Hepatocyte (in vitro differentiated cells): ENCODE data around the gene TPBGL.

ENCODE experiments used
- CTCF ChIP-seq: fragments of 200-600 bp; sonication (generic); IDR thresholded peaks from 2 replicates; pipeline ENCODE4 v1.5.1; 2016; ENCODE audit warnings: antibody characterized with exemption, mild to moderate bottlenecking; ENCODE audit not compliant: poor library complexity
- EZH2 ChIP-seq: fragments of 200-600 bp; sonication (generic); IDR thresholded peaks from 2 replicates; pipeline ENCODE4 v1.6.1; 2016; ENCODE audit warnings: antibody characterized with exemption, mild to moderate bottlenecking, borderline replicate concordance
- EZH2phosphoT487 ChIP-seq: fragments of 200-600 bp; sonication (generic); IDR thresholded peaks from one replicate; pipeline ENCODE4 v1.6.1; 2018; ENCODE audit warnings: antibody characterized with exemption, mild to moderate bottlenecking, low read depth, moderate library complexity; ENCODE audit not compliant: unreplicated experiment, severe bottlenecking

DNA sequence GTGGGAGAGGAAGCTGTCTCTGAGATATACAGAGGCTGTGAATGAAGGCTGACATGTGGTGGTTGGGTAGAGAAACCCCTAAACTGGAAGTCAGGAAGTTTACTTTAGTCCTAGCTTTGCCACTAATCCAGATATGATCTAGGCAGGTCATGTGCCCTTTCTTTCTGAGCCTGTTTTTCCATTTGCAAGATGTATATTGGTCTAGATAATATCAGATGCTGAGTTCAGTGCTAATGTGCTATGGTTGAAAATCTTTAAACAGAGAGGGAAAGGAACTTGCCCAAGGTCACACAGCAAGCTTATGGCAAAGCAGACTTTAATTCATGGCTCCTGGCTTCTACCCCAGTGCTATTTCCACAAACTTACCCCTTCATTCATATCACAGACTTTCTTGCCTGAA lies 25.7 kb upstream of the TPBGL start:
- TF ChIP-seq CTCF (no peak), EZH2phosphoT487 (no peak), EZH2 (no peak)
